Cortex of kidney (tissue), 1 donor: ENCODE data around the gene HOXD8.

ENCODE experiments used
- DNase-seq: peaks from one replicate; lab custom pipeline; 2025; lab: John Stamatoyannopoulos, UW

Gene HOXD8

DNA sequence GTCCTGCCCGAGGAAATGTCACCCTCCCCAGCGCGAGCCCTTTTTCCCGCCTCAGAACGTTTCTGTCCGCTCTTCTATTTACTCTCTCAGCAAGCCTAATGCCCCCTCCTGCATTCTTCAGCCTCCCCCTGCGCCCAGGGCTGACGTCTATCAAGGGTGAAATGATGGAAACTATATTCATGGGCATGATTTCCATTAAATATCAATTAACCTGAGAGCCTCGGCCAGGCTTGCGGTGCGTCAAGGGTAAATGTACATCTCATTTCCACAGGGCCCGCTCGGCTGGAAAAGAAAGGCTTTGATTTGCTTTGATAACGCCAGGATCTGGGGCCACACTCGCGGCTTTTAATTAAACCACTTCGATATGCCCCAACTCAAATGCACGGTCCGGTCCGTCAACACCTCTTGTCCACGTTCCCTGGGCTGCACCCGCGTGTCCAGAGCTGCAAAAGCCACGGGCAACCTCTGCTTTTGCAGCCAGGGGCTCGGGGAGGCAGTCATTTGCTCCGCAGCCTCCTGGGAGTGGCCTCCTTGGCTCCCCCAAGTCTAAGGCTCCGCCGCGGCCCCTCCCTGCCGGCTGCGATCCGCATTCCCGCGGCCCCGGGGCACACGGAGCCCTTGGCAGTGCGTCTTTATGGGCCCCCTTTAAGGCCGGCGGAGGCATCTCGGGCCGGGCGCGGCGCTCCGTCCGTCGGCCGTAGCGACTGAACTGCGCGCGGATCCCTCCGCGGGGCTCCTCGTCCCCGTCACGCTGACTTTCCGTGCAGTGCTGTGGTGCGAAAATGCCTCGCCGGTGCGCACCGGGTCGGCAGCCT is at the start of gene HOXD8:
Gene HOXD8, plus strand, starts transcription at position 724 of the 815 bp plus-strand sequence. CDS start 662 bp downstream, outside the sequence.
- DNase-seq: peak; percentile 47

- DNase-seq: no peak
Observed at GRCh38 chr2:176079831-176080539, 49.5 kb upstream of the HOXD8 start.

DNA sequence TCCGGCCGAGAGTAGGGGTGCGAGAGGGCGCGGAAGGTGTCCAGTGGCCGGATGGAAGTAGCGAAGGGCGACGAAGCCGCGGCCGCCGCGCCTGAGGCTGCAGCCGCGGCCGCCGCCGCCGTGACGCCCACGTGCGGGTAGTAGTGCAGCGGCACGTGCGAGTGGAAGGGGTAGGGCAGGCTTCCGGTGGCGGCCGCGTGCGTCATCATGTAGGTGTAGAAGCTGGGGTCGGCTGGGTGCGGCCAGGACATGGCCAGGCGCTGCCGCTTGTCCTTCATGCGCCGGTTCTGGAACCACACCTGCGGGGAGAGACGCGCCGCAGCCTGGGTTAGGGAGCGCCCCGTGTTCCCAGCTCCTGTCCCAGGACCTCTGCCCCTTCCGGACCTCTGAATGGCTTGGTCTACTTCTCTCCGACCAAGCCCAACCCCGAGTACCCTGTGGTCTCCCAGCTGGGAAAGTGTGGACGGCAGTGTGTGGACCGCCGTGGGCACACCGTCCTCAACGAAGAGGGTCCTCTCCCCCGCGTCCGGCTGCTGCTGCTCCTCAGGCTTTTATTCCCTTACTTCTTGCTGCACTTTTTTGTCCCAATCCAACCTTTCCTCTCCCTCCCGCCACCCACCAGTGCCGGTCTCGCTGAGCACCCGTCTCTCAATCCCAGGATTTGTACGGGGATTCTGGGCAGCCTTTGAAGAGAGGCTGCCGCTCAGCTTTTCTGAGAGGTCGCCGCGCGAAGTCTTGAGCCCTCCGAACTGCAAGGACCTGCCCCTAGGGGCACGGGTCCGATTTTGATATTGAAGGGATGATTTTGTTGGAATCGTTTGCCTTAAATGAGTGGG is 48.7 kb upstream of the HOXD8 start:
- no peak for DNase-seq

- no peak for DNase-seq
Observed at GRCh38 chr2:176081376-176081836, 48.1 kb upstream of the HOXD8 start.

GRCh38 chr2:176081837-176082524 is 47.5 kb upstream of the HOXD8 start:
- DNase-seq: no peak

- DNase-seq: no peak
Observed at GRCh38 chr2:176082525-176082823, 47.0 kb upstream of the HOXD8 start.

DNA sequence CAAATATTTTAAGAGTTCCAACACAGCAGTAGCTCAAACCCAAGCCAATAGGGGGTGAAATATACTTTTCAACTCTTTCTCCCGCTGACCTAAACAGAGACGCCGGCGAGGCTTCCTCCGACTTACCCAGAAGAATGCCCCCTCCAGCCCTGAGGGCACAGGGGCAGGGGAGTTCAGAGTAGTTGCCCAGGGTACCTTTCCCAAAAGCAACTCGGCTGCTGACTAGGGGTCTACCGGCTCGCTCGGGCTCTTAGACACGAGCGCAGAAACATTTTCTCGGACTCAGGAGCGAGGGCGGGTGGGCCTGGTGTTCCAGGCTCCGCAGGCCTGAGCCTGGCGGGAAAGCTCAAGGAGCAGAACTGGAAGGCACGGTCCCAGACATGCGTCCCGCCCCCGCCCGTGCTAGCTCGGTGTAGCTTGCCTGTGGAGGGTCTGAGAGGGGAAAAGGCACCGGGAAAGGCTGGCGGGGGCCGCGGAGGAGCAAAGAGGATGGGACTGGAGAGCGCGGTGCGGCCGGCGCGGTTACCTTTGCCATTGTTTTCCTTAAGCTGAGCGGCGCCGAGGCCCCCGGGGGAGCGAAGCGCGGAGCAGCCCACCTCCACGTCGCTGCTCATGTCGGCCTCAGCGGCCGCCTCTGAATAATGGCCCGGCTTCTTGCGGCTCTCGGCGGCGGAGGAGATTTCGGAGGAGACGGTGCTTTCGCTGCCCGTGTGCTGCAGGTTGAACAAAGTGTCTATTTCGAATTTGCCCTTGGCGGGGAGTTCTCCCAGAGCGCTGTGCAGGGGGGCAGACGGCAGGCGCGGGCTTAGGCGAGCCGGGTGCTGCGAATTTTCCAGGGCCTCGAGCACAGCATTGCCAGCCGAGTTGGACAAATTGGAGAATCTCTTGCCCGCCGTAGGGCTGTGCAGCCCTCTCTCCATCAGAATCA is 46.4 kb upstream of the HOXD8 start:
- DNase-seq: no peak

DNA sequence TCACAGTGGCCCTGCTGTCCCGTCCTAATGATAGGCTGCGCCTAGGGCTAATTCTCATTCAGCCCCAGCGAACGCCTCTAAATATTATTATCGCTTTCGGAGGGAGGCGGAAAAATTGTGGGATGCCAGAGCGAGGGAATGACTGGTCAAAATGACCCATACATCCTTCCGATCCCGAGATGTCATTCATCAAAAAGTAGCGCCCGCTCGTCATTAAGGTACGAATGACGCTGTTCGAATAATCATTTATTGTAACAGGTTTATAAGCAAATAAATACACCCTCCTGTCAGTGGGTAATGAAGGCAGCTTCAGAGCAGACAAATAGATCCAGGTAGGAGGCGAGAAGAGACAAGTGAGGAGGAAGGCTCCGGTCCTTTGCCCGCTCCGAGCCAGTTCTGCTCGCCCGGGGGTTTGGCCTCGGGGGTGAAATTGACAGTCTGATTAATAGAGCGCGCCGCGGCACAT is 45.7 kb upstream of the HOXD8 start, which contains the start of gene EVX2:
Gene EVX2, minus strand, starts transcription at position 167 of the 466 bp plus-strand sequence. CDS start 186 bp downstream, outside the sequence.
- no peak for DNase-seq

- DNase-seq: no peak
Observed at GRCh38 chr2:176084611-176085119, 44.8 kb upstream of the HOXD8 start.

GRCh38 chr2:176085120-176085788 is 44.3 kb upstream of the HOXD8 start:
- no peak for DNase-seq

DNA sequence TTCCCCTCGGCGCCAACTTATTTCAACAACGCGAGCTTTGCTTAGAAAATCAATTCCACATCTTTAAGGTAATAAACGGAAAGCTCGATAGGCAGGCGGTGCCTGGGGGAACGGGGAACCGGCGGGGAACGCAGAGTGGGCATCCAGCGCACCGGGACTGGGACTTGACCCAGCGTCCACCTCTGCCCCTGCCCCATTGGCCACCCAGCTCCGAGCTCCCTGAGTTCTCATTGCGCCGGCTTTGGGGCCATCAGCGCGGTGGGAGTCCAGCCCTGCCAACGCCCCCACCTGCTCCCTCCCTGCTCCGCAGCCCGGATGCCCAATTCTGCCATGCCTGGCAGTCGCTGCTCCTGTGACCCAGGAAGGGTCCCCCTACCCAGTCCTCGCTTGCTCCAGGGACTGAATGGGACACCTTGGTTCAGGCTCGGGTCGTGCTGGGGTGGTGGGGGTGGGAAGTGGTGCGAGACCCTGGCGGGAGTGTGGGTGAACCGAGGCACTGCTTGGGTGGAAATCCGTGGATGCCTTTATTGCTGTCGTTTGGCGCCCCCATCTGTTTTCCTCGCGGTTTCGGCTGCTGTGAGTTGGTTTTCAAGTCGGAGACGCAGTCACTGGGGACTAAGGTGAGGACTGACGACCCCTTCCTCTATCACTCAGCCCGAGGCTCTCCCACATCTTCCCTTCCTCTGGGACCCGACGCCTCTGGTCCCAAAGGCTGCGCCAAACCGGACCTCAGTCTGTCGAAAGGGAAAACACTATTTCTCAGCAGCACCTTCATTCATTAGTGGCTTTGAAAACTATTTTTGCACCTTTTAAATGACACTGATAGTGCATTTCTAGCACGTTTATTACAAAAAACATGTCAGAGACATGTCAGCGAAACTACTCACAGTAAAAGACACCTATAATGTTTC is 43.4 kb upstream of the HOXD8 start:
- no peak for DNase-seq

DNA sequence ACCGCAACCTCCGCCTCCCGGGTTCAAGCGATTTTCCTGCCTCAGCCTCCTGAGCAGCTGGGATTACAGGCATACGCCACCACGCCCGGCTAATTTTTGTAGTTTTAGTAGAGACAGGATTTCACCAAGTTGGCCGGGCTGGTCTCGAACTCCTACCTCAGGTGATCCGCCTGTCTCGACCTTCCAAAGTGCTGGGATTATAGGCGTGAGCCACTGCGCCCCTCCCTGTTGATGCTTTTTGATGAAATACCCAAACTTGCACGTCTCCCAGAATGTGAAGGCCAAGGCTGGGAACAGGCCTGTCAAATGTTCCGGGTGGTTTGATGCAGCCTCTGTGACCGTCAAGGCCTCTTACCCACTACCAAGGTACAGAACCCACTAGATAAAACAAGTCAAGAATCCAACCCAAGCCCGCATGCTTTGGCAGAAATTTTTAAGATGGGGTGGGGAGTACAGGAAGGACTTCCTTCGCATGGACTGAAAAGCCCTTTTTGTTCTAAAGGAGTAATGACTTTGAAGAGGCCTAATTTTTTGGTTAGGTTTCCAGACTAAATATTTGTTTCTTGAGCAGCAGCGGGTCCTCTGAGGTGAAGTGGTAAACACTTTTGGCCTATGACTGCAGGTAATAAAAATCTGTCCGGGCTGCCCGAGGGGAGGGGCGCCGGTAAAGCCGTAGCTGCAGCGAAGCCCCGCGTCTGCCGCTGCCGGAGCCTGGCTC is 42.0 kb upstream of the HOXD8 start:
- DNase-seq: no peak

DNA sequence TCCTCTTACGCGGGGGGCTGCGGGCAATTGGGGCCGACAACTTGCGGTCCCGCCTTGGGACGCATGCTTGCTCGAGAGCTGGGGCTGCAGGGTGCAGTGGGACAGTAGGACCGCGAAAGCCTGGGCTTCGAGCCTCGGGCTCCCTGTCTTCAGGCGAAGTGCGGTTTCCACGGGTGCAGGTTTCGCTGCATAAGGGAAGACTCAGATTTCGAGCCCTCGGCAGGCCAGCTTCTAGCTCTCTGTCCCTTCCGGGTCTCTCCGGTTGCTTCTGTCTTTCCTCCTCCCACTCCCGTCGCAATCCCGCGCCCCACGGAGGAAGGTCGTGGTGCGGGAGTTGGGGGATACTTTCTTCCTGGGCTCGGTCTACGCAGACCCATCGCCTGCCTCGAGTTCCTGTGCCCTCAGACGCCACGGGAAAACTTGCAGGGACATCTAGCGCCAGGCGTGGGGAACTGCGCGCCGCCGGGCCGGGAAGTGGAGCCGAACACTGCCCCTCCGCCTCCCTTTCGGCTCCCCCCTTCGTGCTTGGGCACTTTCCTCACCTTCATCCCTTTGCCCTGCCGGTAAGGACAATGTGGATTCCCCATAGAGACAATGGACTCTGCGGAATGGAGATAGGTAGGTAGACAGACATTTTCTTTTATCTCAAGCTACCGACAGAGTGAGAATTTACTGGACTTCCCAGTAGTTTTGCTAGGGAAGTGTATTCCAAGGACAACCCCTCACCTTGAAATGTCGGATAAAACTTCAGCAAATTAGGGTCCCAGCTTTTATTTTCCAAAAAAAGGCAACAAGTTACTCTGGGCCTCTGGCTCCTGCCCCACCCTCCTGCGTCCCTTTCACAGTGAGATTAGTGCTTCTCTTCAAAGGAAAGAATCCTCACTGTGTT is 41.2 kb upstream of the HOXD8 start:
- DNase-seq: no peak

- no peak for DNase-seq
Observed at GRCh38 chr2:176088937-176089842, 40.3 kb upstream of the HOXD8 start.

GRCh38 chr2:176089843-176090395 is 39.6 kb upstream of the HOXD8 start:
- no peak for DNase-seq

GRCh38 chr2:176090862-176091261 is 38.6 kb upstream of the HOXD8 start:
- DNase-seq: no peak
